GM18508 (cell line): ENCODE measurements around the gene SRGAP3.

Source experiments
- ATAC-seq: cut with Tn5 transposase; IDR thresholded peaks from one replicate; pipeline ENCODE4 v1.9.1; 2021; ENCODE audit warnings: moderate number of reproducible peaks; ENCODE audit not compliant: insufficient read depth, unreplicated experiment

Gene SRGAP3

DNA sequence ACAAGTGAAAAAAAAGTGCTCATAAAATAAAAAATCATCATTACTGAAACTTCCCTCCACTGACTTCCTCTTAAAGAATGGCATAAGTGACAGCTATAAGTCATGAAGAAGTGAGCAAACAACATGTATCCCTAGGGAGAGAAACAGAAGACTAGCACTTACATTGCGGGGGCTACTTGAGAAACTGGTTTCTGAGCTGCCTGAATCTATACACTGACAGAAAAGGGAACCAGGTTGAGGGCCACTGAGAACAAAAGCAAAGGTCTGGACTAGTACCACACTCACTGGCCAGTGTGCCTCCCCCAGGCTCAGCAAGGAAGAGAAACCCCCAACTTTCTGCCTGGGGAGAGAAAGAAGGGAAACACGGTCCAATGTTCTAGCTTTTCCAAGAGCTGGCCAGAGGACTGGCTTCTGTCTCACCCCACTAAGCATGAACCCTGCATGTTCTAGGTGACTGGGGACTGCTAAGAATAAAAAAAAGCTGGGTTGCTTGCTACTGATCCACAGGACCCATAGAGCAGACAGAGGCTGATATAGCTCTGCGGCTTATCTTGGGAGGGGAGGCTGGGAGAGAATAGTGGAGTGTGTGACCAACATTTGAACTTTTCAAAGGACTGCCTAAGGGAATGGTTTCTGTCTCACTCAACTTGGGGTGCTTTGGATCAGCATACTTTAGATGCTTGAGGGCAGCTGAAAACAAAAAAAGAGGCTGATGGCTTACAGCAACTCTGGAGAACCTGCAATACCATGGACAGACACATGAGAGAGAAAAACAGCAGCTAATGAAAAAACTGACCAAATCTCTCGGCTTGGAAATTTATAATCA lies 294.3 kb downstream of the SRGAP3 start:
- peak; percentile 43 for ATAC-seq

DNA sequence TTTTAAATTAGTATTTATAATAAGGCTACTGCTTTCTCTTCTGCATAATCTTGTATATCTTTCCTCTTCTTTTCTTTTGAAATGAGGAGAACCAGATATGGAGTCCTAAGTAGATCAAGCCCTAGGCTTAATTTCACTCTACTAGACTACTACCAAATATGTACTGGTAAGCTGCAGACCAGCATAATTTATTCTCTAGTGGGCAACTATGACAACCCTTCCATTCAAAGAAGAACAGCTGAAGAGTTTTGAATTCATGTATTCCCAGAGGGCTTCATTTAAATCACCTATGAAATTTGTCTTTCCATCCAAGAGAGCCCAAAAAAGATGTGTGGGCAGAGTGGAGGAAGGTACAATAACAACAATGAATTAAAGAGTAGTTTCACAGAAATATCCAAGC lies 296.1 kb downstream of the SRGAP3 start:
- no peak for ATAC-seq

- no peak for ATAC-seq
Measured at GRCh38 chr3:8952130-8952529, 297.3 kb downstream of the SRGAP3 start.

DNA sequence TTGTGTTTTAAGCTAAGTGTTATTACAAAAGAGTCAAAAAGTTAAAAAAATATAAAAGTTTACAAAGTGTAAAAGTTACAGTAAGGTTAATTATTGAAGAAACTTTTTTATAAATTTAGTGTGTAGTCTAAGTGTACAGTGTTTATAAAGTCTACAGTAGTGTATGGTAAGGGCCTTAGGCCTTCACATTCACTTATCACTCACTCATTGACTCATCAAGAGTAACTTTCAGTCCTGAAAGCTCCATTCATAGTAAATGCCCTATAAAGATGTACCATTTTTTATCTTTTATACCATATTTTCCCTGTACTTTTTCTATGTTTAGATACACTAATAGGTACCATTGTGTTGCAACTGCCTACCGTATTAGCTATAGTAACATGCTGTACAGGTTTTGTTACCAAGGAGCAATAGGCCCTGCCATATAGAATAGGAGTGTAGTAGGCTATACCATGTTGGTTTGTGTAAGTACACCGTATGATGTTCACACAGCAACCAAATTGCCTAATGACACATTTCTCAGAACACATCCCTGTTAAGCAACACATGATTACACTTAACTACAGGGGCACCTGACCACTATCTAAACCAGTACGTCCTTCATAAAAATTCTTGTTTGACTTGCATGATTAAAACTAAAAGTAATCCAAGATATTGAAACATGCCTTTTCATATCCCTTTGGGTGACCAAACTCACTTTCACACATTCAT lies 303.4 kb downstream of the SRGAP3 start:
- no peak for ATAC-seq

DNA sequence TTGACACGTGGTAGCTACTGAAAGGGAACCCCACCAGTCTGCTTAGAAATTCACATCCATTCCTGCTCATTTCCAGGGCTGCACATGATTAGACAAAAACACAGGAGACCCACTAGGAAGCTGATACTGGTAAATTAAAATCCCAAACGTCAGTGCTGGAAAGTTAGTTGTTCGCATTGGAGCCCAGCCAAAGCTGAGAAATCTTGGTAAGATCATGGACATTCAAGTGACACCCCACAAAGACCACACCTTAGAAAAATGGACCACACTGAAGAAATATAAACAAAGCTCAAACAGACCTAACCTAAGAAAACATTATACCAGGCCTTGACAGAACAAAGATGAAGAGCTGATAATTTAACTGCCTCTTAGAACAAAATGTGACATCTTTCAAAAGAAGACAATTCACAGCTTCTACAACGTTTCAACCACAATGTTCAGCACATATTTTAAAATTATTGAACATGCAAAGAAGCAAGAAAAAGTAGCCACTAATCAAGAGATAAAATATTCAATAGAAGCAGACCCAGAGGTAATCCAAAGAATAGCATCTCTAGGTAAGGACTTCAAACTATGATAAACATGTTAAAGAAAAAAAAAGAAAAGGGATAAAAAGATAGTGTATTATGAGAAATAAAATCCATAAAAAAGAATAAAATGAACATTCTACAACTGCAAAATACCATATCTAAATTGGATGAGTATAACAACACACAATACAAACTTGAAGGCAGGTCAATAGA lies 306.5 kb downstream of the SRGAP3 start:
- ATAC-seq = no peak

DNA sequence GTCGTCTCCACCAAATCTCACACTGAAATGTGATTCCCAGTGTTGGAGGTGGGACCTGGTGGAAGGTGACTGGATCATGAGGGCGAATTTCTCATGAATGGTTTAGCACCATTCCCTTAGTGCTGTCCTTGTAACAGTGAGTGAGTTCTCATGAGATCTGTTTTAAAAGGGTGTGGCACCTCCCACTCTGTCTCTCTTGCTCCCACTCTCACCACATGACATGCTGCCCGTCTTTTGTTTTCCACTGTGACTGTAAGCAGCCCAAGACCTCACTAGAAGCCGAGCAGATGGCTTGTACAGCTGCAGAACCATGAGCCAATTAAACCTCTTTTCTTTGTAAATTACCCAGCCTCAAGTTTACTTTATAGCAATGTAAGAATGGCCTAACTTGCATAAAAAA lies 307.3 kb downstream of the SRGAP3 start:
- ATAC-seq = no peak

GRCh38 chr3:8938021-8938420 lies 311.4 kb downstream of the SRGAP3 start:
- no peak for ATAC-seq

GRCh38 chr3:8937064-8938020 lies 312.1 kb downstream of the SRGAP3 start:
- no peak for ATAC-seq

- ATAC-seq = no peak
Measured at GRCh38 chr3:8932507-8932906, 316.9 kb downstream of the SRGAP3 start.

- no peak for ATAC-seq
Measured at GRCh38 chr3:8931342-8931741, 318.1 kb downstream of the SRGAP3 start.
